Brain microvascular endothelial cell (primary cell): ENCODE results near the gene RRP8.

Experiments used
- DNase-seq: peaks from one replicate; pipeline ENCODE4 v3.0.0-alpha.2; 2020
- H3K27ac ChIP-seq: fragments of 250-450 bp; sonication (Bioruptor Pico); 2 replicates; pipeline ENCODE4 v1.5.1; 2020; ENCODE audit warnings: mild to moderate bottlenecking, moderate library complexity
- H3K27me3 ChIP-seq: fragments of 250-450 bp; sonication (Bioruptor Pico); replicated peaks from 2 replicates; pipeline ENCODE4 v1.5.1; 2020; ENCODE audit warnings: mild to moderate bottlenecking
- H3K36me3 ChIP-seq: fragments of 250-450 bp; sonication (Bioruptor Pico); replicated peaks from 2 replicates; pipeline ENCODE4 v1.5.1; 2020; ENCODE audit warnings: mild to moderate bottlenecking
- H3K4me3 ChIP-seq: 2 replicates; pipeline ENCODE4 v1.5.1; 2011; ENCODE audit warnings: low read depth, mild to moderate bottlenecking, control low read depth, low read length, moderate library complexity
- in situ Hi-C: cut with HindIII; loops from 2 replicates; pipeline ENCODE4 v1.10.0; 2017; ENCODE audit warnings: low sequenced_read_pairs, low pct_ligation_motif_present
- TF ChIP-seq, protein P1 (sequence below): IDR thresholded peaks from 2 replicates; pipeline ENCODE4 v1.5.1; 2011; ENCODE audit warnings: low read depth, mild to moderate bottlenecking, moderate library complexity, low read length, control low read depth, inconsistent platforms; ENCODE audit errors: missing control alignments

Gene RRP8

DNA sequence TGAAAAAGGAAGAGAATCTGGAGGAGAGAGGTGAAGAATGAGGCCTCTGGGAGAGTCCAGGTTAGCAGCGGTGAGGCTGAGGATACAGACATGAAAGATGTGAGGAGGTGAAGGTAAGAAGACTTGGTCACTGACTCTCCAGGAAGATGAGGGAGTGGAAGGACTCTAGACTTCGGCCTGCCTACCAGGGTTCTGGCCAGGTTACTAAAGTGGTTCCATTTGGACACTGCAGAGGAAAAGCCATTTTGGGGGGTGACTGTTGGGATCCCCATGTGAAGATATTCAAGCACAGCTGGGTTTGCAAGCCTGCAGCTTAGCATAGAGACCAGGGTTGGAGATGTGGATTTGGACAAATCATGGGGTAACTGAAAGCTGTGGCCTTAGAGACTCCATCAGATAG, 44.4 kb upstream of the RRP8 start:
- TF ChIP-seq, protein P1, sequence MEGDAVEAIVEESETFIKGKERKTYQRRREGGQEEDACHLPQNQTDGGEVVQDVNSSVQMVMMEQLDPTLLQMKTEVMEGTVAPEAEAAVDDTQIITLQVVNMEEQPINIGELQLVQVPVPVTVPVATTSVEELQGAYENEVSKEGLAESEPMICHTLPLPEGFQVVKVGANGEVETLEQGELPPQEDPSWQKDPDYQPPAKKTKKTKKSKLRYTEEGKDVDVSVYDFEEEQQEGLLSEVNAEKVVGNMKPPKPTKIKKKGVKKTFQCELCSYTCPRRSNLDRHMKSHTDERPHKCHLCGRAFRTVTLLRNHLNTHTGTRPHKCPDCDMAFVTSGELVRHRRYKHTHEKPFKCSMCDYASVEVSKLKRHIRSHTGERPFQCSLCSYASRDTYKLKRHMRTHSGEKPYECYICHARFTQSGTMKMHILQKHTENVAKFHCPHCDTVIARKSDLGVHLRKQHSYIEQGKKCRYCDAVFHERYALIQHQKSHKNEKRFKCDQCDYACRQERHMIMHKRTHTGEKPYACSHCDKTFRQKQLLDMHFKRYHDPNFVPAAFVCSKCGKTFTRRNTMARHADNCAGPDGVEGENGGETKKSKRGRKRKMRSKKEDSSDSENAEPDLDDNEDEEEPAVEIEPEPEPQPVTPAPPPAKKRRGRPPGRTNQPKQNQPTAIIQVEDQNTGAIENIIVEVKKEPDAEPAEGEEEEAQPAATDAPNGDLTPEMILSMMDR = no peak
- H3K4me3 ChIP-seq = no peak overlapping the region
- in situ Hi-C loops = no loop called here
- no peak overlapping the region for H3K27ac ChIP-seq
- H3K27me3 ChIP-seq = peaks cover 34% of the 10 kb centered on the region
- DNase-seq = no peak
- no peaks in the 10 kb centered on the region for H3K36me3 ChIP-seq

DNA sequence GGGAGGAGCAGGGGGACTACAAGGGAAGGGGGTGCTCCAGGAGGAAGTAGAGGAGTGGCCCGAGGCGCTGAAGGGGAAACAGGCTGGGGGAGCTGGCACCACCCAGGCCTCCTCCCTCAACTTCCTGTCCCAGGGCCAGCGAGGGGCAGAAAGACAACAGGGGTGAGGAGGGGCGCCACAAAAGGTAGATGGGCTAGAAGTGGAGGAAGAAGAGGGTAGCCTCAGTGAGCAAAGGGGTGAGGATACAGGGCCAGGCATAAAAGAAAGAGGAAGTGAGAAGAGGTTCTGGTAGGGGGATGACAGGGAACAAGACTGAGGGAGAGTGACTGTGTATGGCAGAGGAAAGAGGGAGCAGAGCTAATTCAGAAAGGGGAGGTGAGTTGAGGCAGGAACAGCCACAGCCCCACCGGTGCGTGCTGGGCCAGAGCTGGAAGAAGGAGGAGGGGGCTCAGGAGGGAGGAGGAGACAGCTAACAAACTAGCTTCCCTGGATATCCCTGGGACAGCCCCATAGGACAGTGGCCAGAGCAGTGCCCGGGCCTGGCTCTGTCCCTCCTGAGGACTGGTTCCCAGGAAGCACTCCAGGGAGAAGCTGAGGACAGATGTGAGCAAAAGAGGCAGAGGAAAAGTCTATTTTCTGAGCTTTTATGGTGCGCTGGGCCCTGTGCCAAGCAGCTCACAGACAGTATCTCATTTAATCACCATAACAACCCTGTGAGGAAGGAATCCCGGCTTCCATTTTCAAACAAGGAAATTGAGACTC, 43.7 kb upstream of the RRP8 start:
- in situ Hi-C loops = no loop called here
- no peak overlapping the region for H3K27ac ChIP-seq
- H3K27me3 ChIP-seq = peaks cover 28% of the 10 kb centered on the region
- TF ChIP-seq, protein P1 = no peak
- no peak overlapping the region for H3K4me3 ChIP-seq
- no peaks in the 10 kb centered on the region for H3K36me3 ChIP-seq
- peak; percentile 29 for DNase-seq

DNA sequence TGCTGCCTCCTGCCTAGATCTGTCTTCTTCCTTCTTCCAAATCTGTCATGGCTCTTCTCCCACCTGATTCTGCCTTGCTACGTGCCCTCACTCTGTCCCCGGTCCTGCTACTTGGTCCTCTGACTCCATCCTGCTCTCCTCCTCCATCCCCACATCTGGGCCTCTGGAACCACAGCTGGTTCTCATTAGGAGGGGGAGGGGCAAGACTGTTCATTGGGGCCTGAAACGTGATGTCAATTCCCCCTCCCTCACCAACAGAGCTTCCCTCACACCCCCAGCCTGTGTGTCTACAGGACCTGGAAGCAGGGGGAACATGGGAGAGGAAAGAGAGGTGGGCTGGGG, 43.1 kb upstream of the RRP8 start:
- peak overlapping the region; percentile 12 for H3K4me3 ChIP-seq
- peaks cover 28% of the 10 kb centered on the region for H3K27me3 ChIP-seq
- H3K27ac ChIP-seq = no peak overlapping the region
- DNase-seq = no peak
- H3K36me3 ChIP-seq = no peaks in the 10 kb centered on the region
- in situ Hi-C loops = no loop called here
- TF ChIP-seq, protein P1 = no peak

DNA sequence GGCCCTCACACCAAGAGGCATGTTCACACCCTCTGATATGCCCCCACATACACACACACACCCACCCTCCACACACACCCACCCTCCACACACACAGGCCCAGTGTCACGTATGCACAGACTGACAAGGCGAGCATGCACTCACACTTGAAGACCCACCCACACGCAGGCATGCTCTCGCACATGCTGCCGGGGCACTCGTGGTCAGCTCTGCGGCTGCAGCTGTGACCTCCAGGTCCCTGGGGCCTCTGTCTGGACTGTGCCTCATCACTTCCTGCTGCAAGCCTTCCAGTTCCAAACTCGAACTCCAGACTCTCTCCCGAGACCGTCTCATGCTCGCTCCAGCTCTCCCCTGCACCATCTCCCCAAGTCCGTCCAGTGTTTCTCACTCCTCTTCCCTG, 42.7 kb upstream of the RRP8 start:
- no peaks in the 10 kb centered on the region for H3K36me3 ChIP-seq
- H3K27me3 ChIP-seq = peaks cover 28% of the 10 kb centered on the region
- TF ChIP-seq, protein P1 = no peak
- DNase-seq = peak; percentile 72
- in situ Hi-C loops = no loop called here
- H3K4me3 ChIP-seq = peak overlapping the region; percentile 12
- H3K27ac ChIP-seq = no peak overlapping the region

DNA sequence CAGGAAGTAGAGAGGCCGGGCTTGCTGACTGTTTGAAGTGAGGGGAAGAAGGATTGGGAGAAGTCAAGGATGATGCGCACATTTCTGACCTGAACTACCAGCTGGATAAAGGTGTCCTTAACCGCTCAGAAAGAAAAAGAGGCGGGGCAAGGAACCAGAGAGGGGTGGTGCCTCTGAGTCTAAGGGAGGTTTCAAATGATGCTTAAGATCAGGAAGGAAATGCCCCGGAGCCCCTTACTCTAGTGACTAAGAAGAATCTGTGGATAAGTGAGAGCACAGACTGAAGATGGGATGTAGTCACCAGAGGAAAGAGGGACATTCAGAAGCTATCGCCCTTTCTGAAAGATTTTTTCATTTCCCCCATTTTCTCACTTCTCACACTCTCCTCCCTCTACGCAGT, 39.5 kb upstream of the RRP8 start:
- TF ChIP-seq, protein P1 = no peak
- in situ Hi-C loops = no loop called here
- no peak overlapping the region for H3K27ac ChIP-seq
- H3K27me3 ChIP-seq = peaks cover 11% of the 10 kb centered on the region
- no peaks in the 10 kb centered on the region for H3K36me3 ChIP-seq
- no peak overlapping the region for H3K4me3 ChIP-seq
- no peak for DNase-seq
